Right renal cortex interstitium (tissue), 3 donors: Measurements from ENCODE around the gene KCNIP2. TPM values are rescaled to one million over a fixed set of nuclear protein-coding genes. Genes with fewer than 3 reads are reported as not detected.

Experiments
- DNase-seq, 3 donors: peaks; one replicate each; pipeline ENCODE4 v3.0.0-alpha.2; 2013; ENCODE audit warnings: low read depth in 3 of 3, low spot score in 2 of 3
- polyA plus RNA-seq, 3 donors: library from polyadenylated mRNA; unstranded; fragments of 120-200 nt; gene quantifications; one replicate each; pipeline ENCODE4 v1.2.1, GENCODE V29; 2013; ENCODE audit not compliant: insufficient read length in 3 of 3

Gene KCNIP2
- polyA plus RNA-seq, 3 donors = 2.4 to 4.0 (median 3.6) TPM

GRCh38 chr10:101785801-101786200 lies 57.8 kb downstream of the KCNIP2 start:
- DNase-seq = no peak

DNA sequence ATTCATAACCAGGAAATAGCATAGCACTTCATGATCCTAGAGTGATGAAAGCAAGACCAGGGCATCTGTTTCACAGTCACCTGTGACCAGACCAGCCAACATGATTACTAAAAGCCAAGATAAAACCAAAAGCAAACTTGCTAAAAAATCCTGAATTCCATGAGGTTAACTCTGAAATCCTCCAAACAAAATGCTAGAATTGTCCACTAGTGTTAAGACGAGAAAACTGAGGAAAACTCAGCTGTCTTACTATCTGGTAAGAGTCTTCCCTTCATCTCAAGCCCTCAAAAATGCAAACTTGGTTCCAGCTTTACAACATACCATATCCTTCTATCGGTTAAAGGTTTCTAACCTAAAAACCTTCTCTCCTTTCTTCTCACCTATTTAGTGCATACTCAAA lies 59.0 kb downstream of the KCNIP2 start:
- DNase-seq = no peak

DNA sequence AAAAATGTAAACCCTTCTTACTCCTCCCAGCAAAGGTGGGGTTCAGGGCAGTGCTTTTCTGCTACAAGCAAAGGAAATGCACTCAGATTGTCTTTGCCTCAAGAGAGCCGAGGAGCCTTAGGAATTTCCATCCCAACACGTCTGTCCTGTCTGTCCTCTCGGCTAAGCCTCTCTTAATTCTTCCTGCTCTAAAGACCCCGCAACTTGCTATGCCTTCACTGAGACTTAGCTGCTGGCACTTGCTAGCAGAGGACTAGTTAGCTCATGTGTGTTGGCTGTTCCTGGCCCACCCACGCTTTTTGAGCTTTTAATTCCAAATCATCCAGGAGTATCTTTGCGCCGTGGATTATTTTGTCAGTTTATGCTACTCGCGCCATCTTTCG lies 59.9 kb downstream of the KCNIP2 start:
- no peak for DNase-seq

GRCh38 chr10:101782811-101783735 lies 60.5 kb downstream of the KCNIP2 start, which contains the start of gene NPM3:
TSS of gene NPM3 (minus strand) at chr10:101783446. CDS start at chr10:101783390, 56 bp downstream.
- peak in 2 of 3 donors; percentile 64 to 80 for DNase-seq

GRCh38 chr10:101781984-101782810 lies 61.4 kb downstream of the KCNIP2 start:
- no peak for DNase-seq

DNA sequence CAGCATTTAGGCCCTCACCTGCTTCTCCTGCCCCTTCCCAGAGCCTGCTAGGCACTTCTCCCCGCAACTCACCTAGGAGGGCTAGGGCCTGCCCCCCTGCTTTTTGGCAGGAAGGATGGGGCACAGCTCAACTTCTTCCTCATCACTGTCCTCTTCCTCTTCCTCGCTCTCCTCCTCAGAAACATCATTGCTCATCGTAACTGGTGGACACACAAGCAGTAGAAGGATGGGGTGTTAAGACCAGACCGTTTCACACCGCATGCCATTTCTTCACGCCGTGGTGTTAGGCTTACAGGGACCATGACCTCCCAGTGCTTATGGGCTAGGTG lies 62.0 kb downstream of the KCNIP2 start:
- DNase-seq = no peak

- DNase-seq = no peak
Measured at GRCh38 chr10:101780818-101781654, 62.6 kb downstream of the KCNIP2 start.

DNA sequence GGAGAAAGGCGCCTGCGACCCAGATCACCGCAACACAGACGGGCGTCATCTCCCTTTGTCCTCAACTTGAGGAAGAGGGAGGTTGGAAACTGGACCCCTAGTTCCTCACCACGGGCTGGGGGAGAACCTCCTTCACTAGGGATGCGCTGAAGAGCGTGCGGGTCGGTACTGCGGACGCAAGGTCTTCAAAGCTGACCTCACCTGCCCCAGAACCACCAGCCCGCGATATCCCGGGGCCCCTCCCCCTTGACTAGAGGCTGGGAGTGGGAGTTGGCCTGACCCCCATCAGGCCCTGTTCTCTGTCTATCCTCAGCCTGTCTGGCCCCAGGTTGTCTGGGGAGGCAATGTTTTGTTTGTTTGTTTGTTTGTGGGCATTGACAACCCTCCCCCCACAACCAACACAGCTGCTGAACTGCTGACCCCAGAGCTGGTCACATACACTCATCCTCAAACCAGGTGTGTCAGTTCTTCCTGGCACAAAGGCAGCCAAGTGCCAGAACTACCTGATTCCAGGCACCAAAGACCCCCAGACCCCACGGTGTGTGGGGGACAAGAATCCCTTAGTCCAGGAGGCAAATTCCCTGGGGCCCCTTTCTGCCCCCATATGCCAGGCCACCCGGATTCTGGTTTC lies 63.3 kb downstream of the KCNIP2 start:
- DNase-seq = no peak

DNA sequence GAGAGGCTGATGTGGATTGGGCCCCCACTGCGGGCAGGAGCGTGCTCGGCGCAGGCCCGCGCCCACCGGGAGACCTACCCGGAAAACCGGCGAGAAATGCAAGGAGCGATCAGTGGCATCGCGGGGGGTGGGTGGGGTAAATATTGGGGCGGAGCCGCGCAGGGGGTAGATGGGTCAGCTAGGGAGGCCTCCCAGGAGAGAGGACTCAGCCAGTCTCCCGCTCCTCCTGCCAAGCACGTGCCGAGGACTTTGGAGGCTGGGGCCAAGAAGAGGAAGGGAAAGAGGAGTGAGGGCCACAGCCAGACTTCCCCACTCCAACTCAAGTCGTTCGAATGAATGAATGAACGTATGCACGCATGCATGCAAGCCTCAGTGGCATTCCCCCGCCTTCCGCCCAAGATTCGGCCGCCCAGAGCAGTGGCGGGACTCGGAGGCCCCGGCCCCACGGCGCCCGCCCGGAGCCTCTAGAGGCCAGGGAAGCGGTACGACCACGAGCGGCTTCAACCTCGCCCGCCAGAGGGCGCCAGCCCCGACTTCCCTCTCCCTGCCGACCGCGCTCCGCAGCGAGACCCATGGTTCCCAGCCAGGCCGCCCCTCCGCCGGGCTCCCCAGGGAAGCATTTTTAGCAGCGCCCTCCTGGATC lies 63.9 kb downstream of the KCNIP2 start:
- no peak for DNase-seq

DNA sequence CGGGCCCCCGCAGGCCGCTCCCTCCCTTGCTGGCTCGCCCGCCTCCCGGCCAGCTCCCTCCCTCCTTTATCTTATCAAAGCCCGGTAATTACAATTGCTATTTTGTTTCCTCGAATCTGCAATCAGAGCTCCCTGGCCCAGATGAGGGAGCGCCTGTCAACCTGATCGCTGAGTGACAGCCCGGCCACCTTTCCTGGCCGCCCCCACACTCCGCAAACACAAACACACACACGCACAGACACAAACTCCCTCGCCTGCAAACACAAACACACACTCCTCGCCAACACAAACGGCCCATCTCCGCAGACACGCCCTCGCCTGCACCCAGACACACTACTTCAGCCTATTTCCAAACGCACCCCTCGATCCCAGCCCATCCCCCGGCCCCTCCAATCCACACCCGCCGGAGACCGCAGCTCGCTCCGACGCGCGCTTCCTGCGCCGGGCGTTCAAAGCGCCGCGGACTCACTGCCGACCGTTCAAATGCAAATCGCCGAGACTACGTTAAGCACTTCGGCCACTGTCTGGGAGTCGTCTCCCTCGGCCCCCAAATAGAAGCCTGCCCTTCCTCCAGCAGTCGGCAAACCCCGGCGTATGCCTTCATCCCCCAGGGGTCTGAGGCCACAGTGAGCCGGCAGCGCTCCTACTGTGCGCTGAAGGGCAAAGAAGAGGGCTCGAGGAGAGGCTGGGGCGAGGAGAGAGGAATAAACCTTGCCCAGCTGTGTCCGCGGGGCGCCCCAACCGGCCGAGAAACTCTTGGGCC lies 64.6 kb downstream of the KCNIP2 start:
- no peak for DNase-seq

- no peak for DNase-seq
Measured at GRCh38 chr10:101778151-101778780, 65.3 kb downstream of the KCNIP2 start.

GRCh38 chr10:101777619-101778145 lies 65.9 kb downstream of the KCNIP2 start:
- no peak for DNase-seq

GRCh38 chr10:101776161-101776817 lies 67.3 kb downstream of the KCNIP2 start:
- DNase-seq = no peak

Other genes starting within 250 kb of the KCNIP2 start
- 10 to 100 TPM; 53.9 to 59.7 (median 57.4) TPM for gene FBXW4, start 148.6 kb downstream of the KCNIP2 start, polyA plus RNA-seq
- 1 to 10 TPM; 5.4 to 7.3 (median 7.3) TPM for gene FGF8, start 67.7 kb downstream of the KCNIP2 start, polyA plus RNA-seq
- gene NPM3, start 60.4 kb downstream of the KCNIP2 start, polyA plus RNA-seq = 10 to 100 TPM; 54.1 to 67.9 (median 57.8) TPM
- gene OGA, start 25.4 kb downstream of the KCNIP2 start, polyA plus RNA-seq = 100 to 1,000 TPM; 120 to 144 (median 140) TPM
- 10 to 100 TPM; 19.1 to 20.6 (median 20.1) TPM for gene ARMH3, start 212.4 kb upstream of the KCNIP2 start, polyA plus RNA-seq
- gene HPS6, start 221.5 kb upstream of the KCNIP2 start, polyA plus RNA-seq = 10 to 100 TPM; 10.0 to 12.5 (median 11.2) TPM